Raji (cell line): ENCODE data around the gene NCOA1.

Experiments
- POLR2A ChIP-seq: IDR thresholded peaks from 2 replicates; pipeline ENCODE4 v1.6.1; 2011; ENCODE audit warnings: low read depth, low read length, control low read depth; ENCODE audit not compliant: insufficient read depth

Gene NCOA1

DNA sequence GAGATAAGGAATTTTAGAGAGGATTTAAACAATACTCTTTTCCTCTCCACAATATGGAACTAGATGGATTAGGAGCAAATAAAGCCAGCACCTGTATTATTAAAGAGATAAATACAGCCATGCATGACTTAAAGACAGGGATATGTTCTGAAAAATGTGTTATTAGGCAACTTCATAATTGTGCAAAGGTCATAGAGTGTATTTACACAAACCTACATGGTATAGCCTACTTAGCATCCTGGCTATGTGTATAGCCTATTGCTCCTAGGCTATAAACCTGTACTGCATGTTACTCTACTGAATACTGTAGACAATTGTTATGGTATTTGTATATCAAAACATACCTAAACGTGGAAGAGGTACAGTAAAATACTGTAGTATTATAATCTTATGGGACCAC is 249.1 kb downstream of the NCOA1 start:
- TF ChIP-seq POLR2A: no peak

DNA sequence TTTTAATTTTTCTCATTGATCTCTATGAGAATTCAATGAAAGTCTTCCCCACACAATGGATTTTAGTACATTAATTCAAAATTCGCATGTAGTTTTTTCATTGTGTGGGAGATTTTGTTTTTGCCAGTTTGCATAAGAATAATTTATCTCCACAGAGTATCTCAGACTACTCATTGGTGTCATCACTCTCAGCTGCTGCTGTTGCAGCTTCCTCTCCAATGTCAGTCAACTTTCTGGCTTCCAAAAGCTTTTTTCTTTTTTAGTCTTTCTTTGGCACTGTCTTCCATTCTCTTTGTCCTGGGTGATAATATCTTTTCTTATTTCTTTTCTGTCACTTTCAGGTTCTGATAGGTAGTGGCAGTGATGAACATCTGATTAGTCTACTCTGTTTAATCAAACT is 251.7 kb downstream of the NCOA1 start:
- TF ChIP-seq POLR2A: no peak

DNA sequence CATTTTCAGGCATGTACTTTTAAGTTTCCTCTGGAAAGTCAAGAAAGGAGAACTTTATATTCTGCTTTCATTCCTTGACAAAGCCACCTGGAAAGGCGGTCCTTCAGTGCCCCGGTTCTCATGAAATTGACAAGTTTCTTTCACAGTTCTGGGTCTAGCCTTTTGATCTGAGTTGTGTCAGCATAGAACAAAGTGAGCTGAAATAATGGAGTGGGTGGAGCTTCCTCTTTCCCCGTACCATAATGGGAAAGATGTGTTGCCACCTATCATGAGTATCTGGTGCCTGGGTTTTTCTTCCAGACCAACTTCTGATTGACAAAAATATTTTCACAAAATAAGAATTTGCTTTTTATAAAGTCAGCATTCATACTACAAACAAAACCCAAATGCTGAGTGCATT is 252.9 kb downstream of the NCOA1 start:
- no peak for TF ChIP-seq POLR2A

DNA sequence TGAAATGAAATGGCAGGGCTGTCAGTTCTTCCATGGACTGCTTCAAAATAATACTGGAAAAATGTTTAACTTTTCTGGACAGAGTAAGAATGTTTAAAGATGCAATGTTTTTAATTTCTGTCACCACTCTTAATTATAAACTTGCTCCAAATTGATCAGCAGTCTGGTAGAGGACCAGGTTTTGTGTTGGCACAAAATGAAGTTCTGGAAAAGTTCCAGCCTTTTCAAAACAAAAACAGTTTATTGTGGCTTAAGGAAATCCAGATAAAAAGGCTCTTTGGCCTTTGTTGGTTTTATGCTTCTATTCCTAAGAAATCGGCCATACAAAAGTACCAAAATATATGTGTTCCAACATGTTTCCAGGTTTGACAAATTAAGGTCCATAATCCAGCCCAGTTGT is 253.3 kb downstream of the NCOA1 start:
- no peak for TF ChIP-seq POLR2A

DNA sequence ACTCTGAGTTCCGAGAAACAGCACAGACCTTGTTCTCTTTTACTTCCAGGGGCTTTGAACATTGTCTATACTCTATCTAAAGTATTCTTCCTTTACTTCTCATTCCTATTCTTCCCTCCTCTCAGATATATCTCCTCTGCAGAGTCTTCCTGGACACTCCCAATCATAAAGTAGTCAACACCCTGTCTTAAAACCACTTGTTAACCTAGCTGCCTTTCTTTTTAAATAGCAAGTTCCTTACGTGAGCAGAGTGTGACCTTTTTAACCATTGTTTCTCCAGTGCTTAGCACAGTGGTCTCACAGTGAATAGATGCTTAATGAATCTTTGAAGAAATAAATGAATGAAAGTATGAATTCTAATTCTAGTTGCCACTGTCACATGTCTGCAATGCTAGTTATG is 254.8 kb downstream of the NCOA1 start:
- no peak for TF ChIP-seq POLR2A

DNA sequence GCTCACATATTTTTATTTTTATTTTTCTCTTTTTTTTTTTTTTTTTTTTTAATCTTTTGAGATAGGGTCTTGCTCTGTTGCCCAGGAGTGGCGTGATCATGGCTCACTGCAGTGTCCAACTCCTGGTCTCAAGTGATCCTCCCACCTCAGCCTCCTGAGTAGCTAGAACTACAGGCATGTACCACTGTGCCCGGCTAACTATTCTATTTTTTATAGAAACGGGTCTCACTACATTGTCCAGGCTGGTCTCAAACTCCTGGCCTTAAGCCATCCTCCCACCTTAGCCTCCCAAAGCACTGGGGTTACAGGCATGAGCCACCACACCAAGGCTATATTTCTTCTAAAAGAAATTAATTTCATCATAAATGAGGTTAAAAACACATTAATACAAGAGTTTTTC is 256.2 kb downstream of the NCOA1 start:
- TF ChIP-seq POLR2A: no peak

DNA sequence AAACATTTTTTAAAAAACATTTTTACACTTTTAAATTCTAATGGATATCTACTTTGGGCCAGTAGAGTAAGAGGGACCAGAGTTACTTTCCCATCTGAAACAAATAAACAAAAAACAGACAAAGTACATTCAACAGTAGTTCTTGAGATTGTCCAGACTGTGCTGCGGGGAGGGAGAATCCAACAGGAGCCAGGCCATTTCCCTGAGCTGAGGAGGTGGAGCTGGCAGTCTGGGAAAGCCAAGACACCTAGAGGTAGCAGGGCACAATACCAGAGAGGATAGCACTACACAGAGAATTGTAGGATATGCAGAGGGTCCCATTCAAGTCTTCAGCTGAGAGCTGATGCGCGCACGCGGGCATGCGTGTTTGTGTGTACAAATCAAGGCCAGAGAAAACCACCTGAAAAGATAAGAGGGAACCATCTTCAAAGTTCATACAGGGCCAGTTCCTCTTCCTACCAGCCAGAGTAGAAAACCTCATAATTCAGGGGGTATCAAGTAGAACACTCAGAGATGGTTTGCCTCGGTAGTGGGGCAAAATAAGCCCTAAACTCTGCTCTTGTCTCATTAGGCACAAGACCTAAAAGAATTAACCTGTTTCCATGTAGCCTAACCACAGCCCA is 258.1 kb downstream of the NCOA1 start:
- TF ChIP-seq POLR2A: no peak

DNA sequence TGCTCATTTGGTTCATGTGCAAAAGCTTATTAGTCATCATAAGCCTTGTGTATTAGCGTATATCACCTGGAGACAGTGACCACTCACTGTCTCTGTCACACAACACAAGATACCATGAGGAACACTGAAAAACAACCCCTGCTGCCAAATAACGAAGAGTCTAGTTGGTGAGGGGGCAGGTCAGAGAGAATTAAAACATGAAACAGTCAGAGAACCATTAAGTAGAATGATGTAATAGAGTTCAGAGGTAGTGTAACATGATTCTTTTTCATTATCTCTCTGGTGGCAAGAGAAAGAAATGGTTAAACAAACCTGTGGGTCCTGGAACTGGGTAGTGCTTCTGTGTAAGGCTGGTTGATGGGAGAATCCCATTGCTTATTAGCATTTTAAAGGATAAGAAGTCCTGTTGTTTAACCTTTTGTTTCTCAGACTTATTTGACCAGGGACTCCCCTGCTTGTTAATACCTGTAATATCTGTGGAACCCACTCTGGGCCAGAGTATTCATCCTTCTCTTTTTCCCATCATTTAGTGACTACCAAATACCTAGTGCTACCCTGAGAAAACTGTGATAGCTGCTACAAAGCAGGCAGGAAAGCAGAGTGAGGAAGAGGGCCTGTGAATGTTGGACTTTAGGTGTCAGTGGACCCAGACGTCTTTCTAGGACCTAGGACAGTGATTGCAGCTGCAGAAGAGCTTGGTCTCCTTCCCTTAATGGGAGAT is 264.1 kb downstream of the NCOA1 start:
- TF ChIP-seq POLR2A: no peak

DNA sequence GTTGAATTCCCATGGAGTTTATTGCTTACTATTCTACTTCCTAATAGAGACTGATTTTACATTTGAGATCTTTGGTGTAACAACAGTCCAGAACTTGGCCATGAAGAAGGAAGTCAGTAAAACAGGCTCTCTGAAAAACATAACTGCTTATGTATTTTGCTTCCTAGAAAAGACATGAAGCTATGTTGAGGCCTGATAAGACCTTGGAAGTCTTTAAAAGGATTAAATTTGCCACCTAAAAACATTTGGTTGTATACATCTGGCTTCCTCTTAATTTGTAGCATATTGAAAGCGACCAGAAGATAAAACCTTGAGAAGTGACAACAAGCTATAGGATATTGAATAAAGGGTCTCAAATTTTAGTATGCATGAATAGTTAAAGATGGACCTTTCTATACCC is 265.7 kb downstream of the NCOA1 start:
- no peak for TF ChIP-seq POLR2A

DNA sequence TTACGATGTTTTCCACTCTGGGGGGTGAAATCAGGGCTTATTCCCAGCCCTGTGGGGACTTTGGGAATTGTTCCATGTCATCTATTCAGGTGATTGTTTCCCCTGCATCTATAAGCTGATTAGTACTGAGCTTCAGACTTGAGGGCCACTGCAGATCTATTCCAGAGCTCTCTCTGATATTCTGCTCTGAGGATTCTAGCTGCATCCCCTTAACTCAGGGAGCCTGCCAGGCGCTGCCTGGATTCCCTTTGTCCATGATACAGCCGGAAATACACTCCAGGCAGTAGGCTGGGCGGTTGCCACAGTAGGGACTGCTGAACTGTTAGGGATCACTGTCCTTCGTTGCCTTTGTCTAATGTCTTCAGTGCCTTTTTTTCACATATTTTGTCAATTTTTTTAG is 270.8 kb downstream of the NCOA1 start:
- no peak for TF ChIP-seq POLR2A

DNA sequence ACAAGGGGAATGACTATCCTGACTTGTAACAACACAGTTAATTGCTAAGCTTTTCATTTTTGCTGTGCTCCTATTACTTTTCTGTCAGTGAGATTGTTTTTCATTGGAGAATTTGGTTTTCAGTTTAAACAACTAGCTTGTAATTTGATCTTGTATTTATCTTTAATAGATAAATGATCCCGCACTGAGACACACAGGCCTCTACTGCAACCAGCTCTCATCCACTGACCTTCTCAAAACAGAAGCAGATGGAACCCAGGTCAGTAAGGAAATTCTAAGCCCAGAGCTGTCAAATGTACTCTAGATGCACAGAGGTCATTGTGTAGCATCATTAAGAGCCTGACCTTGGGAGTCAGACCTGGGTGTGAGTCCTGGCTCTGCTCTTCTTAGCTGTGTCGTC is 271.5 kb downstream of the NCOA1 start:
- TF ChIP-seq POLR2A: no peak

DNA sequence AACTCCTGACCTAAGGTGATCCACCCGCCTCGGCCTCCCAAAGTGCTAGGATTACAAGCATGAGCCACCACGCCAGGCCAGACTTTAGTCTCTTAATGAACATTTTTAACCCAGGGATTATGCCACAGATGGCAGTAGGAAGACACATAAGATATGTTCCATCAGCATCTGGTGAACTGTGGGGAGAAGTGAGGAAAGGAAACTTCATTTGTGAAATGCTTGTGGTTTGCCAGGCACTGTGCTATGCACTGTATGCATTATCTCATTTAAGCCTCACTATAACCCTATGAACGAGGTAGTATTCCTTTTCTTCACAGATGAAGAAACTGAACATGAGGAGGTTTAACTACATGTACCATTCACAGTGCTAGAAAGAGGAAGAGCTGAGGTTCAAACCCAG is 272.8 kb downstream of the NCOA1 start:
- no peak for TF ChIP-seq POLR2A

DNA sequence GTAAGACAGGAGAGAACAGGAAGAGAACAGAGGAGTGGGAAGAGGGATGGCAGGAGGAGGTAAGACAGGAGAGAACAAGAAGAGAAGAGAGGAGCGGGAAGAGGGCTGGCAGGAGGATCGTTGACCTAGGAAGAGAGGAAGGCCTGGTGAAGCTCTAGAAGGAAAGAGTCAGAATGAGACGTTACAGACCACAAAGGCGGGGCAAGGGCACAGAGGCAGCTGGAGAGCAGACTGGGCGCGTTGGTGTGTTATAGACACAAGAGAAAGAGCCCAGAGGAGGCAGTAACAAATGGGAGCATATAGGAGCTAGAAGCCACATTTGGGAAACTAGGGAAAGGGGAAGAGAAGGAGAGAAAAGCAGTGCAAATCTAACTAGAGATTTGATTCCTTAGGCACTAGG is 275.6 kb downstream of the NCOA1 start:
- no peak for TF ChIP-seq POLR2A

DNA sequence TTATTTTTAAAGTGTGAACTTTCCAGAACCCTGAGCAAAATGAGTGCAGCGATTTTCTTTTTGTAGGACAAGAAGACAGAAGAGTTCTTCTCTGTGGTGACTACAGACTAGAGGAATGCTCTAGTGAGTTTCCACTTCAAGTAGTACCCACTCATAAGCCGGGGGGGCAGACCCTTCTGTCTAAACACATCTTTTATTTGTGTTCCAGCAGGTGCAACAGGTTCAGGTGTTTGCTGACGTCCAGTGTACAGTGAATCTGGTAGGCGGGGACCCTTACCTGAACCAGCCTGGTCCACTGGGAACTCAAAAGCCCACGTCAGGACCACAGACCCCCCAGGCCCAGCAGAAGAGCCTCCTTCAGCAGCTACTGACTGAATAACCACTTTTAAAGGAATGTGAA is 277.0 kb downstream of the NCOA1 start:
- TF ChIP-seq POLR2A: no peak

DNA sequence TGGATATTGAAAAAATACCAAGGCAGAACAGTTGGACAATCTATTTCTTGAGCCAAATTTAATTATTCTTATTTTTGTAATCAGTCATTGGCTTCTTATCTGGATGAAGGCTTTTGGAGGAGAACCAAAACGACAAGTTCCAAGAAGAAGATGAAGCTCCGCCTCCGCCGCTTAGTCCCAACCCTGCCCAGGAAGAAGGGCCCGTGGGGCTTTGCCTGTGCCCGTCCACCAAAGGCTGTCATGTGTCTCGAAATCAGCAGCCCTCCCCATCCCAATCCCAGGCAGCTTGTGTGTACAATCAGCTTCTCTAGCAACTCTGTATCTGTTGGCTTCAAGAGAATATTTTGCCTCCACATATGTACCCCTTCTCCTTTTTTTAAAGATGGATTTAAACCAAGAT is 277.5 kb downstream of the NCOA1 start:
- no peak for TF ChIP-seq POLR2A

DNA sequence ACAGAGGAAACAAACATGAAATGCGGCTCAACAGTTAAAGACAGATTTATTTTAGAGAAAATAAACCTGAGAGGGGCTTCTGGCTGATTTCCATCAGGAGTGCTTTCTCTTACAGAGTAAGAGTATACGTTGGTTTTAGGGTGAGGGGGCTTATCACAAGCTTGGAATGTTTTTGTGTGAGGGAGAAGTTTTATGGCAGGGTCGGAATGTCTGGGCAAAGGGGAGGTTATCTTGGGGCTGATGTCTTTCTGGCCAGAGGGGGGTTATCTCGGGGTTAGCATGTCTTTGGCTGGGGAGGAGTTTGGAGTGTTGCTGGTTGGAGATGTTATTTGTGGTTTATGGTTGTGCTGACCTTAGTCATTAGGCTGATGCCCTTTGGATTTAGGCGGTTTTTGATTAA is 280.0 kb downstream of the NCOA1 start:
- TF ChIP-seq POLR2A: no peak
